ENCODE measurements around the gene FRMD5. TPM values are rescaled to one million over a fixed set of nuclear protein-coding genes. Genes with fewer than 3 reads are reported as not detected.

Gene FRMD5
- total RNA-seq, 1 donor from 2014 or later = 3.0 TPM

GRCh38 chr15:44132057-44132456 lies 63.0 kb downstream of the FRMD5 start:
- no peak overlapping the region for H3K4me3 ChIP-seq (ENCODE audit: low read depth, low read length)
- no peak for TF ChIP-seq CTCF (conservative IDR thresholded peaks at IDR 0.05; ENCODE audit: low read depth, low read length)
- DNase-seq (ENCODE audit: low read depth) = no peak

GRCh38 chr15:44130778-44131177 lies 64.3 kb downstream of the FRMD5 start:
- peak; percentile 37 for TF ChIP-seq CTCF (conservative IDR thresholded peaks at IDR 0.05; ENCODE audit: low read depth, low read length)
- no peak overlapping the region for H3K4me3 ChIP-seq (ENCODE audit: low read depth, low read length)
- no peak for DNase-seq (ENCODE audit: low read depth)

GRCh38 chr15:44129911-44130310 lies 65.2 kb downstream of the FRMD5 start:
- no peak for DNase-seq (ENCODE audit: low read depth)
- TF ChIP-seq CTCF (conservative IDR thresholded peaks at IDR 0.05; ENCODE audit: low read depth, low read length) = no peak

GRCh38 chr15:44128443-44128842 lies 66.6 kb downstream of the FRMD5 start:
- TF ChIP-seq CTCF (conservative IDR thresholded peaks at IDR 0.05; ENCODE audit: low read depth, low read length) = no peak
- no peak overlapping the region for H3K4me3 ChIP-seq (ENCODE audit: low read depth, low read length)
- DNase-seq (ENCODE audit: low read depth) = no peak

More at GRCh38 chr15:44129911-44130310, 65.2 kb downstream of the FRMD5 start:
- no peak overlapping the region for H3K4me3 ChIP-seq (ENCODE audit: low read depth, low read length)

- no peak for TF ChIP-seq CTCF (conservative IDR thresholded peaks at IDR 0.05; ENCODE audit: low read depth, low read length)
- H3K4me3 ChIP-seq (ENCODE audit: low read depth, low read length) = no peak overlapping the region
- no peak for DNase-seq (ENCODE audit: low read depth)
These were observed 69.2 kb downstream of the FRMD5 start for GRCh38 chr15:44125879-44126278.

GRCh38 chr15:44102675-44103254 lies 92.3 kb downstream of the FRMD5 start:
- H3K4me3 ChIP-seq (ENCODE audit: low read depth, low read length) = no peak overlapping the region
- TF ChIP-seq CTCF (conservative IDR thresholded peaks at IDR 0.05; ENCODE audit: low read depth, low read length) = no peak
- peak; percentile 99 for DNase-seq (ENCODE audit: low read depth)

GRCh38 chr15:44101944-44102343 lies 93.1 kb downstream of the FRMD5 start:
- no peak overlapping the region for H3K4me3 ChIP-seq (ENCODE audit: low read depth, low read length)
- TF ChIP-seq CTCF (conservative IDR thresholded peaks at IDR 0.05; ENCODE audit: low read depth, low read length) = no peak
- DNase-seq (ENCODE audit: low read depth) = peak; percentile 83
